NK-92 (cell line): ENCODE data around the gene RNF126.
"Not testable (repeated sequence)": the region's sequence is repeated elsewhere in the genome, so short reads cannot be mapped to it uniquely, and the experiment has no call there.

Experiments used
- DNase-seq: peaks from one replicate; lab custom pipeline; 2025; ENCODE audit not compliant: unreplicated experiment; lab: John Stamatoyannopoulos, UW

RNF126 gene

GRCh38 chr19:662962-663681 is at the start of gene RNF126:
Gene RNF126 (minus strand): TSS chr19:663214. CDS start chr19:663121, 93 bp downstream.
- peak; percentile 54 for DNase-seq

- no peak for DNase-seq
Measured at GRCh38 chr19:711254-711653, 48.2 kb upstream of the RNF126 start.

GRCh38 chr19:710767-711166 is 47.8 kb upstream of the RNF126 start:
- no peak for DNase-seq

- DNase-seq, result no peak
Measured at GRCh38 chr19:709965-710571, 47.1 kb upstream of the RNF126 start.

- DNase-seq, result no peak
Measured at GRCh38 chr19:709196-709964, 46.4 kb upstream of the RNF126 start.

- no peak for DNase-seq
Measured at GRCh38 chr19:708154-709143, 45.4 kb upstream of the RNF126 start, which contains the start of gene PALM. Gene PALM (plus strand): TSS chr19:708935. CDS start chr19:709147, 212 bp downstream.

GRCh38 chr19:704447-704741 is 41.4 kb upstream of the RNF126 start:
- DNase-seq, result no peak

GRCh38 chr19:703651-704446 is 40.8 kb upstream of the RNF126 start:
- DNase-seq, result no peak

GRCh38 chr19:703329-703650 is 40.3 kb upstream of the RNF126 start:
- no peak for DNase-seq

GRCh38 chr19:702847-703246 is 39.8 kb upstream of the RNF126 start:
- not testable (repeated sequence) for DNase-seq

- DNase-seq, result not testable (repeated sequence)
Measured at GRCh38 chr19:699885-700284, 36.9 kb upstream of the RNF126 start.

GRCh38 chr19:698529-698928 is 35.5 kb upstream of the RNF126 start:
- not testable (repeated sequence) for DNase-seq

- no peak for DNase-seq
Measured at GRCh38 chr19:695352-695949, 32.4 kb upstream of the RNF126 start, which contains the start of gene PRSS57. Gene PRSS57 (minus strand): TSS chr19:695452. CDS start chr19:695430, 22 bp downstream.

GRCh38 chr19:694481-695351 is 31.7 kb upstream of the RNF126 start:
- DNase-seq, result no peak

- DNase-seq, result no peak
Measured at GRCh38 chr19:690203-690602, 27.2 kb upstream of the RNF126 start.

GRCh38 chr19:688992-689391 is 26.0 kb upstream of the RNF126 start:
- no peak for DNase-seq

- DNase-seq, result no peak
Measured at GRCh38 chr19:688214-688613, 25.2 kb upstream of the RNF126 start.

GRCh38 chr19:687569-688166 is 24.7 kb upstream of the RNF126 start:
- no peak for DNase-seq
